HG03442 (cell line): ENCODE data around the gene GBE1.

Experiments
- ATAC-seq: cut with Tn5 transposase; IDR thresholded peaks from one replicate; pipeline ENCODE4 v1.9.1; 2021; ENCODE audit warnings: mild to moderate bottlenecking, moderate library complexity; ENCODE audit not compliant: unreplicated experiment

GBE1 gene

GRCh38 chr3:81477740-81478139, 283.7 kb downstream of the GBE1 start:
- ATAC-seq, result no peak

DNA sequence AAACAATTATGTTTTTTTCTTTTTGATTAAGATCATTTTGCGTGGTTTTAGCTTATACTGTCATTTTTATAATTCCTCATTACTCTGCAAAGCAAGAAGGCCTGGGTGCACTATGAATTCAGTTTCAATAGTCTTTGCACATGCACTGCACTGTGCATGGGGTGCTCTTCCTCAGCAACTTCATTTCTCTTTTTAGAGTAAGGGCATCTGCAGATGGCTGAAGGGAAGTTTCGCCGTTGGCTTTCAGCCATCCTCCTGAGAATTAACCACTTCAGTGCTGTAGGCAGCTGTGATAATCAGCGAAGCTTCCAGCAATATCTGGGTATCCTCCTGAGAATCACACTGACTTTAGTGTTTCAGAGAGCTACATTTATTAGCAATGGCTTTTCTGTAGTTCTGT, 284.8 kb downstream of the GBE1 start:
- no peak for ATAC-seq

- ATAC-seq, result no peak
These were observed 288.7 kb downstream of the GBE1 start for GRCh38 chr3:81472600-81473362.

DNA sequence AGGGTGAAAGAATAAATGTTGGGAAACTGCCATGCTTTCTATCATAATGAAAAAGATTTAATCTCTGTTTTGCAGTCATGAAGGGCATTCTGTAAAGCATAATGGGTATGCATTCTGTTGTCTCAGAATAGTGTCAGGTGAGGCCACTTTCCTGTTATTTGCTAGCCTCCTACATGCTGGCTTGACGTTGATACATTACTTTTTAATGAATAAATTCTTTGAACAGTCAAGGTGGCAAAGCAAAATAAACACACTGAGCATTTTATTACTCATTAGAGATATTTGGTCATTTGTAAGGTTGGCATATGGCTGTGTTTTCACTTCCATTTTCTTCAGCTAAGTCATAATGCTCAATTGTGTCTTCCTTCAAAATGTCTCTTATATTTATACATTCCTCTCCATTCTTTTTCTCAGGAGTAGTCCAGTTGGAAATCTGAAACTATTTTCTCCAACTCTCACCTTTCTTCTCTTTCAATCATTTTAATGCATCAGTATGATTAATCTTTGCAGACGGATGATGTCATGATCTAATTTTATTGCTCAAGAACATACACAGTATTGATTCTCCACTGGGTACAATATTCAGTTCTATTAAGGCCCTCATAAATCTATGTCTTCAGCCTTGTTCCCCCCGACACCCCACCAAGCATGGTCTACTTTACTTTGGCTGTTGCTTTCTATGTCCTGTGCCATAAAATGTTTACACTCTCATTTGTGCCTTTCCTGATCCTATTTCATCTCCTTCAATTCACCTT, 290.7 kb downstream of the GBE1 start:
- ATAC-seq, result no peak

DNA sequence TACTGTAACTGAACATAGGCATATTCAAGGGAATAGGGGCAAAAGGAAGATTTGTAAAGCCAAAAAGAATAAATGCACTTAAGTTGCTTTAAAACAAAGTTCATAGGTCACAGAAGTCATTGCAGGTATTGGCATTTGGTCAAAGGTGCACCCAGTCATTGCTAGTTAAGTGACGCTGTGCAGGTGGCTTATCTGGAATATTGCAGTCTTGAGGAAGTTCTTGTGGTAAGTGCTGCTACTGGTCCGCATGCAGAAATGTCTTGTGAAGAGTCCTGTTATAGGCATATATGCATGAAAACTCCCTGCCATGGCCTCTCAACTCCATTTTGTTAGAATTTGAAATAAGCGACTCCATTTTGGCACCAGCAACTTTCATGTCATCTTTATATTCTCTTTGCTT, 293.1 kb downstream of the GBE1 start:
- no peak for ATAC-seq

DNA sequence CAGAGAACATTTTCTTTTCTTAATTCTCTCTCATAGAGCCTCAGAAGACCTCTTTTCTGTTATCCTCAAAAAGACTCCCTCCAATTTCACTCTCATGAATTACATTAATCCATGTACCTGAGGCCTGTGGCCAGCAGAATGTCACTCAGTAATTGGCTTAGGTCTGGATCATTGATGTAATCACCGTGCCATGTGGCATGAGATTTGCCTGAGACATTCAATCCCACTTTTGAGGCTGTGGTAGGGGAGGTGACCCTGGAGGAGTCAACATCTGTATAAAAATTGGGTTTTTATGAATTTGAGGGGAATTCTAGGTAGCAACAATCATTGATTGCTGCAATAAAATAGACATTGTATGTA, 295.3 kb downstream of the GBE1 start:
- ATAC-seq, result no peak

GRCh38 chr3:81465510-81466200, 295.8 kb downstream of the GBE1 start:
- ATAC-seq, result no peak

DNA sequence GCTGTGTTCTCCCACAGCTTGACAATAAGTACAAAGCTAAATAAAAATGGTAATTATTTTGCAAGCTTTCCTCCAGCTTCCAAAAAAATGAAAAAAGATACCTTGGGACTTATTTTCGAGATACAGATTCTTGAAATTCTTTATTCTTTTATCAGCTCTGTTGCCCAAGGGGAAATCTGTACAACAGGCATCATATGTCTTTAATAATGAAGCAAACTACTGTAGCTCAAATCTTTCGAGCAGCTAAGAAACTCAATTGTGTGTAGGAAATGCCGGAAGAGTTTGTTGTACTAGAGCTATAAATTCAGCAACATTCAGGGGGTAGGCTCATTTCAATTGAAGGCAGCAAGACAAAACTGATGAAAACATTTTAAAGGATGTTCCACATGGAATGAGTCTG, 297.7 kb downstream of the GBE1 start:
- no peak for ATAC-seq

GRCh38 chr3:81462921-81463320, 298.5 kb downstream of the GBE1 start:
- no peak for ATAC-seq

- ATAC-seq, result no peak
These were observed 301.7 kb downstream of the GBE1 start for GRCh38 chr3:81459733-81460132.

DNA sequence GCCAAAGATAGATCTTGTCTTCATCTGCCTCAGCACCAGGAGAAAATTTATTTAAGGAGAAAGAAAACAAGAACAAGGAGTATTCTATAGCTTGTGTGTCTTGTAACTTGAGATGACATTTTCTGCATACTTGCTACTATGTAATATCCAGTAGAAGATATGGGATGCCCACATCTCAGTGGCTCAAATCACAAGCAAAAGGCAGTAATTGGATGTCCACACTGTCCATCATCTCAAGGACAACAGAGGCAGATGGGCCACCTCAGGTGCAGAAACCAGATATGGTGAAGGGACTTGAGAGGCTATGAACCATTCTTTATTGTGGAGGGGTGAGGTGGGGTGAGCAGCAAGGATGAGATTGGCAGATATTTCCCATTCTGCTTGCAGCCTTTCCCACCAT, 309.0 kb downstream of the GBE1 start:
- ATAC-seq, result no peak

- no peak for ATAC-seq
These were observed 309.8 kb downstream of the GBE1 start for GRCh38 chr3:81451611-81452010.

DNA sequence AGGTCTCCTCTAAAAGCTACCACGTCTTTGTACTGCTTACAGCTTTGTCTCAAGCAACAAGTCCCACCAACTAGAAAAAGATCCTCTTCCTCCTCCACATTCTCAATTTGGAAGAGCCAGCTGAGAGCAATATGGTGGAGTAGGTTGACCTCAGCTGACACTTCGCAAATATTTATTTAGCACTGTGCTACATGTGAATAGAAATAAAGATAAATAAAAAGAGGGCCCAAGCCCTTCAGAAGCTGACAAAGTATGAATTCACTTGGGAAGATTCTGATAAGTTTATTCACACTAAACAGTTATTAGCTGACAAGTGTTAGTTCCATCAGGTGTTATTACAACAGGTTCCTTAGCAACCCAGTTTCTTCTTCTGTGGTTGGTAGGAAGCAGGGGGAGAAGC, 310.3 kb downstream of the GBE1 start:
- no peak for ATAC-seq

- ATAC-seq, result no peak
These were observed 314.6 kb downstream of the GBE1 start for GRCh38 chr3:81446806-81447205.

DNA sequence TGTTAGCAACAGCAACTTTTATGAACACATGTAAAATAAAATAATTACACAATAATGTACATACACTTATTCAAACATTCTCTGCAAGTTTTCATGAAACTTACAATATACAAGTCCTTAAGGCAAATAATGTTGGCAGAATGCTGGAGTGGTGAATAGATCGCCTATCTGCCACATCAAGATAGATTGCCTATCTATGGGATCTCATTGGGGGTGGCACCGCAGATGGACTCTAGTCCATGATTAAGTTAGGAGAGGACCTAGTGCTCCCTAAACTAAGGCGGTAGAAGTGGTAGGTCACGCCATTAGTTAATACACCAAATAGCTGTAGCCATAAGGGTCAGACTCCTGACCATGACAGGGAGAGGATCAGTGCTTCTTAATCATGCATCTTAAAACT, 315.7 kb downstream of the GBE1 start:
- no peak for ATAC-seq

- ATAC-seq, result no peak
These were observed 316.5 kb downstream of the GBE1 start for GRCh38 chr3:81444817-81445460.

DNA sequence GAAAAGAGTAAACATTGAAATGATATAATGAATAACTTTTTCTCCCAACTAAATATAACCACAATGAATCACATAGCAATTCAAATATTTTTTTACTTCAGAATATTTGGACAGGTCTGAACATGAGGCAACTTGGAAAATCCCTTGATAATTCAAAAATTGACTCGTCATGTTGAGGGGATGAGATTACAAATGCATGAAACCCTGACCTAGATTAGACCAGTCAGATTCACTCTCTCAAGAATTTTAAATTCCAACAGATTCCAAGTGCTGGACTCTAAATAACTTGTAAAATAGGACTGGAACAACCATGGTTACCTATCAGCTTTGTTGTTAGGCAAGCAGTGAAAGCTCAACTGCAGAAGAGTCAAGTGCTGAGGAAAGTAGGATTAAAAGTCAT, 317.5 kb downstream of the GBE1 start:
- ATAC-seq, result no peak

DNA sequence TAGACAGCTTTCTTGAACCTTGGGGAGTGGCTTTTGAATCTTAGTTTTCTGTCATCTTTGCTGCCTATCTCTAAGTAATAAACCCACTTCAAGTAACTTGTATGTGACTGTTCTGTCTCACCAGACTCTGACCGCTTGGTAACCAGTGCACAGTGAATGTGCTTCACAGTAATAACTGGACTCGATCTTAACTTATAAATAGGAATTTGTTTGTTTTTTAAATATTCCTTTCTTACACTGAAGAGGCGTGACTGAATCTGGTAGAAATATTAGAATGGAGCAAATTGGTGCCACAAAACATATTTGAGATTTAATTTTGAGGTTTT, 318.0 kb downstream of the GBE1 start:
- no peak for ATAC-seq

DNA sequence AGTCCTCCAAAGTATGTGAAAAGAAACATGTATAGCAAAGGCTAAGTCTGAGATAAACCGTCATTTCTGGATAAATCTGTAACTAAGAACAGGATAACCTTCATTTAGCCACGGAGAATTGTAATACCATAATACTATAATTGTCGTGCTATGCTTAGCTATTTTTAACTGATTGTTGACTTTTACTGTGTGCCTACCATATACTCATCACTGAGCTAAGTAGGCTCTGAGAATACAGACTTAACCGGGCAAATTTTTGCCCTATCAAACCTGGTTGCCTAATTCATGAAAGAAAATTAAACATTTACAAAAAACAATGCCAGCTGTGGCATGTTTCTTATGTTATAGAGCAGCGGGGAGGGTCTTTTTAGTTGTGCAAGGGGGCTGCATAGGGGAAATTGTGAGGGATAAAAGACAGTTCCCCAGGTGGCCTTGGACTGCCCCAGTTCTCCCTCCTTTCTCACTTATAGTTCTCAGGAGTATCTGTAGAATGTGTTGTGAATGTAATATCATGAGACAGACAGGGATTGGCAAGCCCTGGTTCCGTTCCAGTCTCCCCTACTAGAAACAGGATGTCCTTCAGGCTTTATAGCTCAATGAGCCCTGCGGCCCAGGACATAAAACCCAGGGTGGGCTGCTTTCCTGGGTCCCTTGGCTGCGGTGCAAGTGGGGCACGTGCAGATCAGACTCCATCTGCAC, 318.5 kb downstream of the GBE1 start:
- no peak for ATAC-seq

GRCh38 chr3:81440661-81441060, 320.8 kb downstream of the GBE1 start:
- ATAC-seq, result no peak
